Ovary (tissue), 3 donors: ENCODE measurements around the gene SYNPO.

Experiments used
- EP300 ChIP-seq: sonication (generic); formaldehyde crosslinking; IDR thresholded peaks from one replicate; pipeline ENCODE4 v1.6.1; 2017; ENCODE audit warnings: antibody characterized with exemption
- POLR2A ChIP-seq: fragments of 450-650 bp; IDR thresholded peaks from one replicate; pipeline ENCODE4 v1.6.1; 2017; ENCODE audit warnings: antibody characterized with exemption, mild to moderate bottlenecking, moderate library complexity
- TF ChIP-seq, protein P1 (sequence below), 3 donors: fragments of 450-650 bp in 2 of 3; fragments of 200-600 bp in 1 of 3; IDR thresholded peaks; one replicate each; pipeline versions ENCODE4 v1.5.1 to v1.8.0; 2016 to 2022; ENCODE audit warnings: antibody characterized with exemption in 3 of 3, mild to moderate bottlenecking in 1 of 3
- donor health status: DM: no; HTN: no; CAD: no.

DNA sequence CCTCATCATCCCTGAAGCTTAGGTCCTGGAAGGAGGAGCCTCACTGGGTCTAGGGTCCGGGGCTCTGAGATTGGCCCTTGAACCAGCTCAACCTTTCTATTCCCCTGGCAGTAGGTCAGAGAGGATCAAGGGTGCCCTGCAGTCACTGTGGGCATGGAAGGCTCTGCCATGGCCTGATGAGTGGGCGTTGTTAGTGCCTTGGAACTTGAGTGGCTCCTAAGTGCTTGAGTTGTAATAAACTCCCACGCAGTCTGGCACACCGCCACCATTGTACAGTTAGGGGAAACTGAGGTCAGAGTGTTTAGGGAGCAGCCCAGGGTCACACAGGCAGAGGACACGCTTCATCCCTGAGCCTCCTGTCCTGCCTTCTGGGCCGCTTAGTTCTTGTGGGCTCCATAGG, 10.4 kb upstream of the SYNPO start:
- TF ChIP-seq, protein P1, sequence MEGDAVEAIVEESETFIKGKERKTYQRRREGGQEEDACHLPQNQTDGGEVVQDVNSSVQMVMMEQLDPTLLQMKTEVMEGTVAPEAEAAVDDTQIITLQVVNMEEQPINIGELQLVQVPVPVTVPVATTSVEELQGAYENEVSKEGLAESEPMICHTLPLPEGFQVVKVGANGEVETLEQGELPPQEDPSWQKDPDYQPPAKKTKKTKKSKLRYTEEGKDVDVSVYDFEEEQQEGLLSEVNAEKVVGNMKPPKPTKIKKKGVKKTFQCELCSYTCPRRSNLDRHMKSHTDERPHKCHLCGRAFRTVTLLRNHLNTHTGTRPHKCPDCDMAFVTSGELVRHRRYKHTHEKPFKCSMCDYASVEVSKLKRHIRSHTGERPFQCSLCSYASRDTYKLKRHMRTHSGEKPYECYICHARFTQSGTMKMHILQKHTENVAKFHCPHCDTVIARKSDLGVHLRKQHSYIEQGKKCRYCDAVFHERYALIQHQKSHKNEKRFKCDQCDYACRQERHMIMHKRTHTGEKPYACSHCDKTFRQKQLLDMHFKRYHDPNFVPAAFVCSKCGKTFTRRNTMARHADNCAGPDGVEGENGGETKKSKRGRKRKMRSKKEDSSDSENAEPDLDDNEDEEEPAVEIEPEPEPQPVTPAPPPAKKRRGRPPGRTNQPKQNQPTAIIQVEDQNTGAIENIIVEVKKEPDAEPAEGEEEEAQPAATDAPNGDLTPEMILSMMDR (IDR thresholded peaks at IDR 0.05): no peak
- TF ChIP-seq POLR2A: no peak
- TF ChIP-seq EP300: no peak
